Dermis blood vessel endothelial cell (primary cell): ENCODE results near the gene TMEM269. TPM values are rescaled to one million over a fixed set of nuclear protein-coding genes. Genes with fewer than 3 reads are reported as not detected.
"Not testable (repeated sequence)": the region's sequence is repeated elsewhere in the genome, so short reads cannot be mapped to it uniquely, and the experiment has no call there.

ENCODE experiments used
- DNase-seq: peaks from one replicate; pipeline ENCODE4 v3.0.0; 2010
- total RNA-seq: library from RNA; depleted of rRNA; stranded (reverse); fragments of >200 nt; gene quantifications from 2 replicates; pipeline ENCODE4 v1.2.3, GENCODE V29; 2014

The TMEM269 gene
- total RNA-seq, 1 donor from 2014 or later = not detected

DNA sequence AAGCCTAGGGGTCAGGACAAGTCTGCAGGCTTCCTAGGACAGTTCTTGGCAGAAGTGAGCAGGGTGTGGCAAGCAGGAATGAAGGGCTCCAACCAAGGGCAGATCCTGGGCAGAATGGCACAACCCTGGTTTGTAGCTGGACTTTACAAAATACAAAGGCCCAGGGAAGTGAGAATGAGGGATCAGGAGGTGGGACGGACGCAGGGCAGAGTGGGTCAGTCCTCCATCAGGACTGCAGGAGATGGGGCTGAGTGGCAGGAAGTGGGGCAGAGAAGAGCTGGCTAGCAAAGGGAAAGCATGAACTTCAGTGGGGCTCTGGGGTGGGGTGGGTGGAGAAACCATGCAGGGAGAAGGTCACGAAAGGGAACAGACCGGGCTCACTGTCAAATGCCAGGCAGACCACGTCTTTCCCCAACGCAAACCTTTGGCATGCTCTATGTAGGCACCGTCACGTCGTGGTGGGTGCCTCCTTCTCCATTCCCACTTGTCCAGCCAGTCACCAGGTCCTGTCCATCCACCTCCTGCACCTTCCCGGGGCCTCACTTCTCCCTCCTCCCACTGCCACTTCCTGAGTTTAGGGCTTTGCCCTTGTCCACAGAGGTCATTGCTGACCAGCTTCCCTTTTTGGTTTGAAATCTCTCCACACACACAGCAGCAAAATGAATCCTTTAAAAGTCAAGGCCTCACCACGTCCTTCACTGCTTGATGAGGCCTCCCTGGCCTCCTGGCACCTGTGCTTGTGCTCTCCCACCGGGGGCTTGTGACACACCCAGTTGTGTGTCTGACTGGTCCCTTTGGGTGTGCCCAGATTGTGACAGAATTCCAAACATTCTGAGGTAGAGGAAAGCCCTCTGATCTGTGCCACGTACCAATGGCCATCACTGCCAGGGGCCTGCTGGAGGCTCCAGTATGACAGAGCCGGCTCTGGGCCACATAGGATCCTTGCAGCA, 36.1 kb upstream of the TMEM269 start:
- no peak for DNase-seq

DNA sequence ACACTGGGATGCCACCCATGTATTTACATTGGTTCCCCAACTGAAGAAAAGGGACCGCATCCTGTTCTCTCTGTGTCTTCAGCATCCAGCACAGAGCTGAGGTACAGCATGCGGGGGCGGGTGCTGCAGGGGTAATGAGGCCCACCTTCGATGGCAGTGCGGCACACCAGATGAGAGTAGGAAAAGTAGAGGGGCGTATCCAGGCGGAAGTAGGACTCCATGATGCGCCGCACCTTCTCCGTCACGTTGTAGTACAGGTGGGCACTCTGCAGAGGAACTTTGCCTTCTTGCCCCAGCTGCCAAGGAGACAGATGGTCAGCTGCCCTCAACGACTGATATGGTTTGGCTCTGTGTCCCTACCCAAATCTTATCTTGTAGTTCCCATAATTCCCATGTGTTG, 34.8 kb upstream of the TMEM269 start:
- no peak for DNase-seq

DNA sequence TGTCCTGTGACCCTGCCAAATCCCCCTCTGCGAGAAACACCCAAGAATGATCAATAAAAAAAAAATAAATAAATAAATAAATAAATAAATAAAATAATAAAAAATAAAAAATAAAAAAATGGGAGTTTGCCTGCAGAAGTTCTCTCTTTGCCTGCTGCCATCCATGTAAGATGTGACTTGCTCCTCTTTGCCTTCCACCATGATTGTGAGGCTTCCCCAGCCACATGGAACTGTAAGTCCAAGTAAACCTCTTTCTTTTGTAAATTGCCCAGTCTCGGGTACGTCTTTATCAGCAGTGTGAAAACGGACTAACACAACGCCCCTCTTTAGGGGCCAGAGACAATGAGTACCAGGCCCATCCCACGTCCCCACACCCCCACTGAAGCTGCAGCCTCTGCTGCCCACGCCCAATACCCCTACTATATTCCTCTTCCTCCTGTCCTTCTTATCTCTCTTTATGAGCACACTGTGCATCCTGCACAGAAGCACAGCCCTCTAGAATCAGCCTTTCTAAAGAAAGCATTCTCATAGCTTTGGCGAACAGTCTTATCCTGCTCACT, 33.2 kb upstream of the TMEM269 start:
- not testable (repeated sequence) for DNase-seq

DNA sequence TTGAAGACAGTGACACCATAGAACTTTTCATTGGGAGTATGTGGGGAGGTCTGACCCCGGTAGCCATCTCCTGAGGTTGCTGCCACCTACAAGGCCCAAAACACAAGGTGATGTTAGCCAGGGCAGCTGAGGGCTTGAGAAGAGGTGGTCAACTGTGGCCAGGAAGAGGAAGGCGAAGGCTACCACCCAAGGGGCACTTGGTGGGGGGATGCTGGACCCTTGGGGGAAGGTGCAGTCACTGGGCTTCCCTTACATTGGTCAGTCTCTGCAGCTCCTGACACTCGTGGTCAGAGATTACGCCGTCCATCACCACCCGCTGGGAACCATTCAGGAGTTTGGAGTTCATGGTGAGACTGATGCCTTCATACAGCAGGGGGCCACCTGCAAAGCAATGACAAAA, 32.5 kb upstream of the TMEM269 start:
- no peak for DNase-seq

DNA sequence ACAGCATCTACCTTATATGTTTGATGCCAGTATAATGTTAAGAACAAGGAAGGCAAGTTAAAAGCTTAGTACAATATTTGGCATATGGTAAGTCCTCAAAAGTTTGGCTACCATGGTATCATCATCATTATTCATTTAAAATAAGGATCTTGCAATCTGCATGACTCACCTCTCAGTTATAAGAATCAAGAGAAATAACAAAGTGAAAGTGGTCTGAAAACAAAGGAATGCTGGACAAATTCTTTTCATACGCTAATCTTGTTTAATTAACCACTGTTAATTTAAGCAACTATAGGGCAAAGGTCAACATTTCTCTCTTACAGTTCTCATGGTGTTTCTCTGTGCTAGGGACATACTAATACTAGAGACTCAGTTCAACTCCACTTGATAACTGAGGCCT, 31.7 kb upstream of the TMEM269 start:
- DNase-seq = peak; percentile 23

DNA sequence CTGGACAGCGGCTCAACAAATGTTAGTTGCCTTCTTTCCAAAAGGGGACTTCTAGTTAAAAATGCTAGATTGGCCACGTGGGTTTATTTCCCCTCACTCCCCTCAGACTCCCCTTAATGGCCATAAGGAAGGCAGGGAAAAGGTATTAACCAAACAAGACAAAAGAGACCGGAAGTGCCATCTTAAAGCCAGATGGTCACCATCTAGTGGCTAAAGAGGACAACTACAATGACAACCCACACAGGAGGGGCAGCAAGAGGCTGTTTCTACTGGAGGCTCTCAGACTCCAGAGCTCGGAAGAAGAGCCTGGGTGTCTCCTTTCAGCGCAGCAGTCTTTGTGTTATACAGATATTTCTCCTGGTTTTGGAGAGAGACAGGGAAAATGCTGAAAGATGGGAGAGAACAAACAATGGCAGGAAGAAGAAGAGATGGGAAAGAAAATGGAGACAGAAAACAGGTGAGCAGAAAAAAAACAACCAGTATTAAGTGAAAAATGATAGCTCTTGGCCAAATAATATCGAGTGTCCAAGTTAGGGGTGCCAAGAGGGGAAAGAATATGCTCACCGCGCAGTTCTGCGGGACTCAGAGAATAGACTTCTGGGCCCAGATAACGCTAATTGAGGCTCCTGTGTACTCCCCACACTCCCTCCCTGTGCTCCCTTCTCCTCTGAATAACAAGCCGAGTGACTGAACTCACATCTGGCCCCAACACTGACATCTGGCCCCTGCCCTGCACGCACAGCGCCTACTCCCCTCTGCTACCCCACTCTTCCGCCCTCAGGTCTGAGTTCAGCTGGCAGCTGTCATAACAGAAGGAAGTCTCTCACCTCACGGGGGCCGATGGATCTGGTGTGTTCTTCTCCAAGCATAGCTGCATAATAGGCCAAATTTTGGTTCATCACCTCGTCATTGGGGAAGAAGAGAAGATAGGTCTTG, 27.6 kb upstream of the TMEM269 start:
- peak; percentile 79 for DNase-seq

DNA sequence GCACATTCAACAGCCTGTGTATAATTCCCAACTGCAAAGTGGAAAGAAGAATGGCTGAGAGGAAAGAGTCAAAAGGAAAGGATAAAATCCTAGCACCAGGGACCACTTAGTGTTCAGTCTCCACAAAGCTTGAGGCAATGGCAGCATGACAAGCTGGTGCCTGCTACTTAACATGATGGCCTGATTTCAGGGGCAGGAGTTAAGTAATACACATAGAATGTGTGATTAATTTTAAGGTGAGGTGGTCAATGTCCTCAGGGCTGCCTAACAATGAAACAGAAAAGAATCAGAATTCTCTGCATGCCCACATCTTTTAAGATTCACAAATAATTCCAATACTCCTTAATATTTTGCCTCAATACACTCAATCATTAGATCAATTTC, 26.9 kb upstream of the TMEM269 start:
- DNase-seq = no peak

DNA sequence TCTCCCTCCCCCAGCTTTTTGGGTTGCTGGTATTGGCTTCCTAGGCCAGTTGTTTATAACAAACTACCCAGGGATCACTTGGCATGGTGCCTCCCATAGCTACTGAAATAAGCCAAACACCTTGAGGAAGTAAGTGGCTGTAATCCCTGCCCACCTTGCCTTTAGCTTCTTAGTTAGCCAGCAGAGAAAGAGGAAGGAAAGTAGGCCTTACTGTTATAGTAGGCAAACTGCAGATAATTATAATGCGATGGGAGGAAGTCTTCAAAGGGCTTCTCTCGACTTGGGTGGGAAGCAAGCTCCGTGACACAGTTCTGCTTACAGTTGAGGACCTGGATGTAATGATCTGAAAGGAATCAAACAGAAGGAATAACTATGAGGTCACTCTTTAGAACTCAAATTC, 26.1 kb upstream of the TMEM269 start:
- no peak for DNase-seq

DNA sequence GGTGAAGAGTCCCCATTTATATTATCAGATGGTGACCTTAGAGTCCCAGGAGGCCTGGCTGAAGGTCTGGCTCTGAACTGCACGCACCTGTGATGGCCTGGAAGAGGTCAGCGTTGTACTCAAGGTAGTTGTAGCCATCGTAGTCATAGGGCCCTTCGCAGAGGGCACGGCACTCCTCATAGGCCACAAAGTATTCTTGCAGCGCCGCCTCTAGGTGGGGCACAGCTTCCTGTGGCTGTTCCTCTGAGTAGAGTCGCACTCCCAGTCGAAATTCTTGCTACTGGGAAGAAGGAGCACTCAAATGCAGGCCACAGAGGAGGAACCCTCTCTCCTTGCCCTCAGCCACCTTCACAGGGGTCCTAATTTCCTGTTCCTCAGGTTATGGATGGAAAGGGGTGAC, 25.7 kb upstream of the TMEM269 start:
- DNase-seq = no peak

DNA sequence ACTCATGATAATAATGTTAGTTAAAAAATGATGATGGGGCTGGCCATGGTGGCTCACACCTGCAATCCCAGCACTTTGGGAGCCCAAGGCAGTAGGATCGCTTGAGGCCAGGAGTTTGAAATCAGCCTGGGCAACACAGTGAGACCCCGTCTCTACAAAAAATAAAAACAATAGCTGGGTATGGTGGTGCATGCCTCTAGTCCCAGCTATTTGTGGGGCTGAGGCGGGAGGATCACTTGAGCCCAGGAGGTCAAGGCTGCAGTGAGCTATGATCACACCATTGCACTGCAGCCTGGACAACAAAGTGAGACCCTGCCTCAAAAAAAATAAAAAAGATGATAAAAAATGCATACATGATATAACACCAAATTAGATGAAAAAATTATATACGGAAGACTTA, 23.2 kb upstream of the TMEM269 start:
- no peak for DNase-seq

DNA sequence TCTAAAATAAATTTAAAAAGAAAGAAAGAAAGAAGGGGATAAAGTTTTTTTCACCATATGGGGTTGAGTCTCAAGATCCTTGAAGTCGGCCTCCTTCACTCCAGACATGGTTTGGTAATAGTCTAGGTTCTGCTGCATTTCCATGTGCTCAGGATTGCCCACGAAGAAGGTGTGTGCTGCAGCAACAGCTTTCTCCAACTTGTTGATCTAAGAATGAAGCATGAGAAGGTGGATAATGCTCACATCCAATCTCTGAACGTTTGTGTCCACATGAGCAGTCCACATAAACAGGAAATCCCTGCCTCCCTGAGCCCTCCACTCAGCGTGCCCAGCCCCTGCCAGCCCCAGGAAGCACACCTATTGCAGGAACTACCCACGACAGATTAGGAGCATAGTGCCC, 22.5 kb upstream of the TMEM269 start:
- DNase-seq = no peak

DNA sequence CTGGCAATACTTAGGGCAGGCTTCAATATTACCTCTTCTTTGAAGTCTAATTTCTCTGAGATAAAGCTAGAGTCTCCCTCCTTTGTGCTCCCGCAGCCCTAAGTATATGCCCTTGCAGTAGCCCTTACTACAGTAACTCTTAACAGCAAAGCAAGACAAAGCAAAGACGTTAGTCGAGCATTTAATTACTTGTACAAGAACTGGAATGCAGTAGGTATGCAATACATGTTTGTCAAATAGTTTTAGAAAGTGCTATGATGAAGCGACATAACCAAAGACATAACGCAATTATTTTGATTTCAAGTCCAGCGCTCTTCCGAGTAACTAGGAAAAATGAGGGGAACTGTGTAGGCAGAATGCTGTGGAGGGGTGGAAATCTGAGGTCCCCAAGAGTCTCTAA, 19.5 kb upstream of the TMEM269 start:
- DNase-seq = peak; percentile 15

DNA sequence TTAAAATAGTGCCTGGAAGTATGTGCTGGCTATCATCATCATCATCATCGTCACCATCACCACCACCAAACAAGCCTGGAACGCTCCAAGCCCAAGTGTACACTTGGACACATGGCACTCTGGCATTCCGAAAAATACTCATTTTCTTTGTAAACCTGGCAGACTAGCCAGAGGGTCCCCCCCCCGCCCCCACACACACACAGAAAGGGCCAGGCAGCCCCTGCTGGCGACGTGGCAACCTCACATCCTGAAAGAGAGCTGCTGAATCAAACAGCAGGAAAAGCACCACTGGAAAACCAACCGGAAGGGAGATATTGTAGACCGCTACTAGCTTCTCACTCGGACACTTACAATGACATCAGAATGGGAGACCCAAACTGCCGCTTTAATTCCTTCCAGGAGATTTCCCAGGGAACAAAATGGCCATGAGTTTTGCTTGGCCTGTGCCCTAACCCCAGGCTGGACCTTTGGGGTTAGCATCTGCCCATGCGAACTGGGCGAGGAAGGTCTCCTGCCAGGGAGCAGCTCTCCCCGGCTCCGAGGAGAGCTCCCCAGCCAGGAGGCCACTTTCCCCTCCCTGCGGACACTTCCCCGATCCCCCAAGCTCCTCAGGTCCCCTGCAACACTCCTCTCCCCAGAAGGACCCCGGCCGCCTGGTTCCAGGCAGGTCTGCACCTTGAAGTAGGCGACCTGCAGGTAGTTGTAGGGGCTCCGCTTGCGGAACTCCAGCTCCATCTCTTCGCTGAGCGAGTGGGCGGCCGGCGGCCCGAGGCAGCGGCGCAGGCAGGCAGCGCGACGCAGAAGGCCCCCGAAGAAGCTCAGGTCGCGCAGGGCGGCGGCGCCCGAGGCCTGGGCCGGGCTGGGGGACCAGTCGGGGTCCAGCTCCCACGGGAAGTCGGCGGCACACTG, 18.7 kb upstream of the TMEM269 start:
- peak; percentile 70 for DNase-seq

DNA sequence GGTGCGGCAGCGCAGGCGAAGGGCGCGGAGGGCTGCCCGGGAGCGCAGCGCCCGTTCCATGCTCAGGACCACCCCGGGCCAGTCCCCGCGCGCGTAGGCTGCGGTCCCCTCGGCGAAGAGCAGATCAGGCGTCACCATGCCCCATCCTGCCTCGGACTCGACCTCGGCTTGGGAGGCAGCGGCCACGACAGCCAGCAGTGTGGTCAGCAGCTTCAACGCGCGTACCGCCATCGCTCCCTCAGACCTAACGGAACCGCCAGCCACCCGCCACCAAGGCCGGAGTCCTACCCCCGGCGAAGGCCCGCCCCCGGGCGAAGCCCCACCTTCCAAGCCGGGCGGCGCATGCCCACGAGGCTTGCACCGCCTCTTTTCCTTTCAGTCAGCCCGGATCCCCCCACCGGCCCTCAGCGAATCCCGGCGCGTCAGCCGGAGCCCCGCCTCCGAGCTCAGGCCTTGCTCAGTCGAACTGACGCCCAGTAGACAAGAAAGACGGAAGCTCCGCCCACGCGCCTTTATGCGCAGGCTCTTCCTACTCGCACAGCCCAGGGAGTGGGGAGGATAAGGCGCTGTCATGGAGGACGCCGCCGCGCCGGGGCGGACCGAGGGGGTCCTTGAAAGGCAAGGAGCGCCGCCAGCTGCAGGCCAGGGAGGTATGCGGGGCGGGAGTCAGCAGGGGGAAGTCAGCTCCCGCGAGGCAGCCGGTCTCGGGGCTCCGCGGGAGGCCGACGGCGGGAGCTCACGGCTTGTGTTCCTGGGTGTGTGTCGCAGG, 17.9 kb upstream of the TMEM269 start, which contains the start of the genes C1orf50 and P3H1:
Gene C1orf50, plus strand, starts transcription at position 509 of the 769 bp plus-strand sequence. Its CDS starts 63 bp downstream, at position 572.
Gene P3H1, minus strand, starts transcription at position 288 of the 769 bp plus-strand sequence. Its CDS starts 57 bp downstream, at position 231.
- peak; percentile 99 for DNase-seq

DNA sequence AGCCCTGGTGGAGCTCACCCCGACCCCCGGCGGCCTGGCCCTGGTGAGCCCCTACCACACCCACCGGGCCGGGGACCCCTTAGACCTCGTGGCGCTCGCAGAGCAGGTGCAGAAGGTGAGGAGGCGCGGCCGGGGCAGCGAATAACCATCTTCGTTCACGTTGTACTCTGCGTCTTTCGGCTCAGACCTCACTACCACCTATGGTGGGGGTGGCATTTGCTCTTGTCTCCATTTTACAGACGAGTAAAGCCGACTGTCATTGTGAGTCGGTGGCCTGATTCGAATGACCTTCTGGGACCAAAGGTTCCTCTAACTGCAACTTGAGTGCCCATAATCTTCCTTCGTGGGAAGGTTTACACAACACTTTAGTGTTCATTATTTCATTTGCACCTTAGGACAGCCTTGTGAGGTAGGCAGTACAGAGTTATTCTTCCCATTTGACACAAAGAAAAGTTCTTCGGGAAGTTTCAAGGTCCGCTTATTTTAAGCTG, 17.2 kb upstream of the TMEM269 start:
- no peak for DNase-seq

DNA sequence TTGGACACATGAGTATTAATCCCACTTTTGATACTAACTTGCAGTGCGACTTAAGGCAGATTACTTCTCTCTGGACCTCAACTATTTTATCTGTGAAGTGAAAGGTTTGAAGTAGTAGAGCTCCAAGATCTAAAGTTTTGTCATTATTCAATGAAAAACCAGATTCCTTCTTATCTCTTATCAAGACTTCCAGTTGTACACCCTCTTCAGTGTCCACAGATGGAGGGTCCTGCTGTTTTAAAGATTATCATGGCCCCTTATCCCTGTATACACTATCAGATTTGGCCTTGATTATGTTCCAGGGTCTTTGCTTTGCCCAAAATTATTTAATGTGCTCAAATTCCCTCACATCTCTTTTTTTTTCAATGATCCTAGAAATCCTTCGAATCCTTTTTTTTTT, 16.6 kb upstream of the TMEM269 start:
- no peak for DNase-seq

DNA sequence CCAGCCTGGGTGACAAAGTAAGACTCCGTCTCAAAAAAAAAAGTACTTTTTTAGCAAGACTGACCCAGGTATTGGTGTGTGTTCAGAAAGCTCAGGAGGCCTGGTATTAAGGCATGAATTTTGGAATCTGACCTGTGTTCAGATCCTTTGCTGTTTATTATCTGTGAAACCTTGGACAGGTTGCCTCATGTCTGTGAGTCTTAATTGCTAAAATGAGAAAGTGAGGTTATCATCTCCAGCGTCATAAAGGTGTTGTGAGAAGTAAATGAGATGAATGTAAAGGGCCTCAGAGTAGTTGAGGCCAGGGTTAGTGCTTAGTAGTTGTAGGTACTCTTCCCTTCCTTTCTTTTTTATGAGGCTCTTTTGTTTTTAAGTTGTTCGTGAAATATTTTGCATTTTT, 15.0 kb upstream of the TMEM269 start:
- no peak for DNase-seq

DNA sequence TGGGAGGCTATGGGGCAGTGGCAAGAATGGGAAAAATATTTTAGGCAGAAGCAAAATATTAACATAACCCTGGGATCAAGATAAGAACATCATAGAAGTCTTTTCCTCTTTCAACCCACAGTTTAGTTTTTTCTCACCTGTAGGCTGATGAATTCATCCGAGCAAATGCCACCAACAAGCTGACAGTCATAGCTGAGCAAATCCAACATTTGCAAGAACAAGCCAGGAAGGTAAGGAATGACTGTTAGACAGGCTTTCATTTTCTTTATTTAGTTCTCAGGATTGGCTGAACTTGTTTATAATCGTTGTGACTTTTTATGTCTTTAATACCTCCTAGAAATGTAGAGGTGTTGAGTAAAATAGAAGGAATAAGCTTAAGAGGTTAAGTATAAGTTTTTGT, 11.4 kb upstream of the TMEM269 start:
- no peak for DNase-seq

DNA sequence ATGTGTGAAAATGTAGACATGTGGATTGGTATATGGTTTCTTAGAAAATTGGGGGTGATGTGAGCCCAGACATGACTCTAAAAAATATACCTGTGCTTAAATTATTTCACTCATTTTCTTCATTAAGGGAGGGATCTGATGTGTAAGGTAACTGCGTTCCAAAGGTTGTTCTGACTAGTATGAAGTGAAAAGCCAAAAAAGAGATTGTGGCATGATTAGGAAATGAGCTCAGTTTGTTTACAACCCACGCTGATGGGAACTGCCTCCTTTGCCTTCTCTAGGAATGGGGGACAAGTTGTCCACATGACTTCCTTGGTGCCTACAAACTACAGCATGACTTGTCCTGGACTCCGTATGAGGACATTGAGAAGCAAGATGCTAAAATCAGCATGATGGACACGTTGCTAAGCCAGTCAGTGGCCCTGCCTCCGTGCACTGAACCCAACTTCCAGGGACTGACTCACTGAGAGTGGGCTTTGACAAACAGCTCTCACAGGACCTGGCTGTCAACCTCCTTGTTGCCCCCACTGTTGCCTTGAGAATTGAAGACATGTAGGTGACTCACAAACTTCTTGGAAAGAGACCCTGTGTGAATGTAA, 9.8 kb upstream of the TMEM269 start:
- DNase-seq = no peak

DNA sequence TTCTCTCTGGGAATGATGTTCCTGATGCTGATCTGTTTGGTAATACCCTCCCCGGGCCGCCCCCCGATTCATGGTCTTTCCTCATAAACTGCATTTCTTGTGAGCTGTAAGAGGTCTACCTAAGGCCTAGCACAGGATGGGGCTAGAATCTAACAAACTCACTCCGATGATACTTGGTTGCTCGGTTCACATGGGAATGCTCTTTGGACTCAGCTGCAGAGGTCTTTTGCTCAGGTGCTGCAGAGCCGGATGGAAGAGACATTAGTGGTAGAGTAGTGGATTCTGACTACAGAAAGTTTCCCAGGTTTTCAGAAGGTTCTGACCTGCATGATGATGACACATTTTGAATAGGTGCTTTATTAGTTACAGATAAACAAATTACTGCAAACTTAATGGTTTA, 8.3 kb upstream of the TMEM269 start:
- no peak for DNase-seq
